Fibroblast of peridontal ligament (primary cell): Measurements from ENCODE around the gene TNFSF9.

Experiments
- DNase-seq: peaks from one replicate; pipeline ENCODE4 v3.0.0-alpha.2; 2010; ENCODE audit errors: extremely low read depth

The TNFSF9 gene

GRCh38 chr19:6530386-6531162, at the start of gene TNFSF9:
Gene TNFSF9 (plus strand): TSS chr19:6531026. CDS start chr19:6531037, 11 bp downstream.
- peak; percentile 61 for DNase-seq

GRCh38 chr19:6481541-6482342, 49.1 kb upstream of the TNFSF9 start, which contains the start of gene DENND1C:
Gene DENND1C (minus strand): TSS chr19:6481787. CDS start chr19:6481695, 92 bp downstream.
- no peak for DNase-seq

GRCh38 chr19:6482343-6482686, 48.5 kb upstream of the TNFSF9 start:
- no peak for DNase-seq

GRCh38 chr19:6483235-6483634, 47.6 kb upstream of the TNFSF9 start:
- DNase-seq, result no peak

- DNase-seq, result no peak
These were observed 46.6 kb upstream of the TNFSF9 start for GRCh38 chr19:6484230-6484629.

- no peak for DNase-seq
These were observed 46.0 kb upstream of the TNFSF9 start for GRCh38 chr19:6484831-6485230.

GRCh38 chr19:6489278-6490061, 41.4 kb upstream of the TNFSF9 start:
- DNase-seq, result no peak

GRCh38 chr19:6490134-6490533, 40.7 kb upstream of the TNFSF9 start:
- DNase-seq, result no peak

GRCh38 chr19:6491802-6492592, 38.8 kb upstream of the TNFSF9 start:
- no peak for DNase-seq

GRCh38 chr19:6494438-6495036, 36.3 kb upstream of the TNFSF9 start:
- no peak for DNase-seq

- no peak for DNase-seq
These were observed 34.9 kb upstream of the TNFSF9 start for GRCh38 chr19:6495947-6496346.

- DNase-seq, result no peak
These were observed 32.4 kb upstream of the TNFSF9 start for GRCh38 chr19:6498294-6499036.

- DNase-seq, result no peak
These were observed 31.6 kb upstream of the TNFSF9 start for GRCh38 chr19:6499052-6499790.

- DNase-seq, result no peak
These were observed 29.7 kb upstream of the TNFSF9 start for GRCh38 chr19:6500837-6501739.

- DNase-seq, result no peak
These were observed 28.8 kb upstream of the TNFSF9 start, which contains the start of gene TUBB4A for GRCh38 chr19:6501740-6502648. Gene TUBB4A (minus strand): TSS chr19:6502309. CDS start chr19:6502212, 97 bp downstream.

GRCh38 chr19:6503407-6504201, 27.2 kb upstream of the TNFSF9 start:
- DNase-seq, result no peak
